ENCODE data around the gene CAMK1D.

DNA sequence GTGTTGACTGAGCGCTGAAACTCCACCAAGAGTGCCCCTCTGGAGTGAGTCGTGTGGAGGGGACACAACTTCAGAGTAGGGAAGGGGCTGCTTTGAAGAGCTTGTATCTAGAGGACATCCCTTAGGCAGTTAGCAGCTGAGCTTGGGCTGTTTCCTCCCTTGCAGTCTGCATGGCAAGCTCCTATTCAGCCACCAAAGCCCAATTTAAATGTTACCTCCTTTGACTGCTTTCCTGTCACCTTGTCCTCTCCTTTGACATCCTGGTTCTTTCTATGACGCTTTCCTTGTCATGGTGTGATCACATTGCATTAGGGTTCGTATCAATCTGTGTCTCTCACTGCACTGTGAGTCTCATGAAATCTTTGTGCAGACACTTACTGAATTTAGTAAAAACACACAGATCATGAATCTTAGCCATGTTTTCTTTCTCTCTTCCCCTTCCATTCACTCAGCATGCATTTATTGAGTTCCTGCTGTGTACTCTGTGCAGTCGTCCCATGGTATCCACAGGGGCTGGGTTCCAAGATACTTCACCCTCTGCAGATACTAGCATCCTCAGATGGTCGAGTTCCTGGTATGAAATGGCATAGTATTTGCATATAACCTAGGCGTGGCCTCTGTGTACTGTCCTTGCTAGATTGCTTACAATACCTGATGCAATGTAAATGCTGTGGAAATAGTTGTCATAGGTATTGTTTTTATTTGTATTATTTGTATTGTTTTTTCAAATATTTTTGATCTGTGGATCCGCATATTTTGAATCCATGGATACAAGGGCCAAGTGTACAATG is 423.6 kb downstream of the CAMK1D start:
- TF ChIP-seq NFYB (IDR thresholded peaks at IDR 0.05; ENCODE audit: insufficient read depth, low read depth, low read length) (no peak), BRCA1 (IDR thresholded peaks at IDR 0.05; ENCODE audit: low read depth, low read length) (no peak)
- TF ChIP-seq, protein P1, sequence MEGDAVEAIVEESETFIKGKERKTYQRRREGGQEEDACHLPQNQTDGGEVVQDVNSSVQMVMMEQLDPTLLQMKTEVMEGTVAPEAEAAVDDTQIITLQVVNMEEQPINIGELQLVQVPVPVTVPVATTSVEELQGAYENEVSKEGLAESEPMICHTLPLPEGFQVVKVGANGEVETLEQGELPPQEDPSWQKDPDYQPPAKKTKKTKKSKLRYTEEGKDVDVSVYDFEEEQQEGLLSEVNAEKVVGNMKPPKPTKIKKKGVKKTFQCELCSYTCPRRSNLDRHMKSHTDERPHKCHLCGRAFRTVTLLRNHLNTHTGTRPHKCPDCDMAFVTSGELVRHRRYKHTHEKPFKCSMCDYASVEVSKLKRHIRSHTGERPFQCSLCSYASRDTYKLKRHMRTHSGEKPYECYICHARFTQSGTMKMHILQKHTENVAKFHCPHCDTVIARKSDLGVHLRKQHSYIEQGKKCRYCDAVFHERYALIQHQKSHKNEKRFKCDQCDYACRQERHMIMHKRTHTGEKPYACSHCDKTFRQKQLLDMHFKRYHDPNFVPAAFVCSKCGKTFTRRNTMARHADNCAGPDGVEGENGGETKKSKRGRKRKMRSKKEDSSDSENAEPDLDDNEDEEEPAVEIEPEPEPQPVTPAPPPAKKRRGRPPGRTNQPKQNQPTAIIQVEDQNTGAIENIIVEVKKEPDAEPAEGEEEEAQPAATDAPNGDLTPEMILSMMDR (IDR thresholded peaks at IDR 0.05 in 2 of 3, conservative IDR thresholded peaks at IDR 0.05 in 1 of 3; ENCODE audit: control insufficient read depth in 2 of 3, extremely low read depth in 1 of 3, insufficient read depth in 1 of 3, low read depth in 3 of 3, low read length in 3 of 3) = no peak

All from GM12878 (cell line).